Left ventricle myocardium superior (tissue), 1 donor: Measurements from ENCODE around the gene MAB21L2. TPM values are rescaled to one million over a fixed set of nuclear protein-coding genes. Genes with fewer than 3 reads are reported as not detected.
A peak's percentile ranks its signal among the peaks of the same experiment; 100 is the strongest.

Source experiments
- ATAC-seq: fragments of 200-7000 bp; cut with Tn5 transposase; one replicate; pipeline ENCODE4 v1.9.1; 2020; ENCODE audit warnings: mild to moderate bottlenecking, moderate library complexity
- DNase-seq: peaks from one replicate; pipeline ENCODE4 v3.0.0-alpha.2; 2020
- intact Hi-C: fragments of 100-400 bp; cut with micrococcal nuclease; formaldehyde crosslinking; loops from one replicate; pipeline ENCODE4 v1.11.0; 2022
- total RNA-seq: library from RNA; stranded (reverse); fragmentation: NEBNext Ultra II Directional; extraction: Animal tissue kit (Norgen Biotek cat#: 25700); gene quantifications from one replicate; pipeline ENCODE4 v1.2.1, GENCODE V29; 2021
- donor health status: DM: no; HTN: yes; CAD: no; lungs with severe emphysema.

MAB21L2 gene
- total RNA-seq, 1 donor from 2014 or later: 0.17 TPM

DNA sequence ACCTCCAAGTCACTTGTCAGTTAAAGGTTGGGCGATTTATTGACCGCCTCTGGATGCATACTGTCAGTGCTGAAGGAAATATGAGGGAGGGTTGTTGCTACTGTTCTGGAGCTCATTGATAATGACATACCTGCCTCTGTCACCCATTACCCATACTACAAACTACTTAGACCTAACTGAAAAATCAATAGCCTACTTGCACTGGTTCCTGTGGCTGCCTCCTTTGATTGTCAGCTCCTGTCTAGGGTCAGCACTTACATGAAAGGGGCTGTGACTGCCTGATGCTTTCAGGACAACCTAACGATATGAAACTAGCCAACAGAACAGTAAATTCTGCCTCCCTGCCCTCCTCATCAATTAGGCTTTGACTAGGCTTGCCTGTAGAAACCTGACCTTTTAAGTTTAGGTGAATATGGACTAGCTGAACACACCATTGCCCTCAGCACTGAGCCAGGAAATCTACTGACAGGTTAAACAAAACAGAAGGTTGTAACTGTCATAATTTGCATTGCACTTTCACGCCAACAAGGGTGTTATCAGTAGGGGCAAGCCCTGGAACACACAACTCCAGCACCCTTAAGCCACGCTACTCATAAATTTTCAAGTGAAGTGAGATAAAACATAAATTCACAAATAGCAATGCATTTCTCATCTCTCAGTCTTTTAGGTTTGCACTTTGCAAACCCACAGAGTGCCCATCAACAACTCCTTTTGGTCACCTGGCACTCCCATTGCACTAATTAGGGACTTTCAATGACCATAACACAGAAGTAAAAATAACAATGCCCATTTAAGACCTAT lies 9.0 kb upstream of the MAB21L2 start:
- DNase-seq (no peak), ATAC-seq (peak; percentile 70)
- intact Hi-C loops: no loop called here

DNA sequence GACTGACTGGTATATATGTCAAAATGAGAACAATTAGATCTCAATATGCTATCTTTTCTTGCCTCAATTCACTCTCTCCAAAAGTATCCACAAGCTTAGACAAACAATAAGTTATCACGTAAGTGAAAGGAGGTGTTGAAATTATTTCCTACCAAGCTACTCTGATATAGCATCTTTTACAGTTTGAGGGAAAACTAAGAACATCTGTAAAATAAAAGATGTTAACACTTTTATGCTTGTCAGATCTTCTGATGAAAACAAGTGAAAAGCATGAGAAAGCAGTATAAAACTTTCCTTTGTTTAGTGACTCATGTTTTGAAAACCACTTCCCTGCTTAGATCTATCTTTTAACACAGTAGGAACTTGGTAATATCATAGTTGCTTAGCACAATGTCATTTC lies 8.4 kb upstream of the MAB21L2 start:
- DNase-seq (no peak), ATAC-seq (no peak)
- intact Hi-C loops: no loop called here

DNA sequence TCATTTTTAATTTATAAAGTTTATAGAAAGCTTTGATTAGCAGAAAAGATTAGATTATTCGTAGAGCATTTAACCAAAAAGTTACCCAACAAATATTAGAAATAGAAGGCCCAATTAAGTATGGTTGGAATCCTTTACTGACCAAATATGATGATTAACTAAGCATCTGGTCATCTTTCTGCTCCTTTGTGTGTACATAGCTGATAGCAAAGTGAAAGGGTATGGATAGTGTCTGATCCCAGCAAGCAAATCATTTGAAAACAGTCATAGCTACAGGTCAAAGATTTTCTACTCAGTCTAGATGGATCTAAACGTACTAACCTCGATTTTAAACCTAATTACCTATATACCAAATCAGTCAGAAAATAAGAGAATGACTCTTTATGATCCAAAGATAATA lies 7.3 kb upstream of the MAB21L2 start:
- ATAC-seq (no peak), DNase-seq (no peak)
- intact Hi-C loops: no loop called here

GRCh38 chr4:150577796-150578195 lies 4.2 kb upstream of the MAB21L2 start:
- no peak for DNase-seq
- intact Hi-C loops: no loop called here
- no peak for ATAC-seq

- DNase-seq (no peak), ATAC-seq (no peak)
- intact Hi-C loops: no loop called here
These were observed 3.0 kb upstream of the MAB21L2 start for GRCh38 chr4:150578745-150579501.

DNA sequence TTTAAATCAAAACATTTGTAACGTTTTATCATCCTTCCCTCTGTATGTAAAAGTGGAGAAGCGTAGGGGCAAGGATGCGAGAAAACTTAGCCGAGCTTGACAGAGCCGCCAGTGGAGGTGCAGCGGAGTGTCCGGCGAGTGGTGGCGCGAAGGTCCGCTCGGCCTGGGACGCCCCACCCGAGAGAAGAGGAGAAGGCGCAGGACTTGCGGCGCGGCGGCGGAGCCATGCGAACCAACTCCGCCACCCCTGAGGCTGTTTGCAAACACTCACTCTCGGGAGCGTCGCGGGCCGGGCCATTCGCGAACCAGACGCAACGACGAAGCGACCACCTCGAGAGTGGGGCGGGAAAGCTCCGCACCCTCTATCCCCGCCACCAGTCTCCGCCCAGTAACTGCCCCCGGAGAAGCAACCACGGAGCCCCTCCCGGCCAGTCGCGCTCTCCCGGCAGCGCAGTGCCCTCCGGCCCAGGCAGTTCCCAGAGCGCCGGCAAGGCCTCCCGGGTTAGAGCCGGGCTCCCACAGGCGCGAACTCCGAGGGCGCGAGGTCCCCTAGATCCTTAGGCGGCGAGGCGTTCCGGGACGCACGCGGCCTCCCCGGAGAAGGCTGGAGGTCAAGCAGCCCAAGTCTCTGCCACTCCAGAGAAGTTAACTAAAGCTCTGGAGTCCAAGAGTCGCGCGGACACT lies 2.3 kb upstream of the MAB21L2 start:
- ATAC-seq (peak; percentile 69), DNase-seq (peak; percentile 45)
- intact Hi-C loops: no loop called here

- intact Hi-C loops: no loop called here
- DNase-seq (no peak), ATAC-seq (no peak)
These were observed 1.6 kb upstream of the MAB21L2 start for GRCh38 chr4:150580306-150580705.

GRCh38 chr4:150581056-150581605 lies 820 bp upstream of the MAB21L2 start:
- DNase-seq (no peak), ATAC-seq (no peak)
- intact Hi-C loops: no loop called here

GRCh38 chr4:150581641-150582051 lies 305 bp upstream of the MAB21L2 start:
- peak; percentile 32 for ATAC-seq
- DNase-seq: no peak
- intact Hi-C loops: no loop called here

- intact Hi-C loops: no loop called here
These were observed 929 bp downstream of the MAB21L2 start for GRCh38 chr4:150582873-150583286.

GRCh38 chr4:150583287-150584110 lies 1.5 kb downstream of the MAB21L2 start:
- intact Hi-C loops: no loop called here
- peak; percentile 70 for DNase-seq
- ATAC-seq: peak; percentile 79

More at GRCh38 chr4:150582873-150583286, 929 bp downstream of the MAB21L2 start:
- ATAC-seq (peak; percentile 26), DNase-seq (peak; percentile 31)

DNA sequence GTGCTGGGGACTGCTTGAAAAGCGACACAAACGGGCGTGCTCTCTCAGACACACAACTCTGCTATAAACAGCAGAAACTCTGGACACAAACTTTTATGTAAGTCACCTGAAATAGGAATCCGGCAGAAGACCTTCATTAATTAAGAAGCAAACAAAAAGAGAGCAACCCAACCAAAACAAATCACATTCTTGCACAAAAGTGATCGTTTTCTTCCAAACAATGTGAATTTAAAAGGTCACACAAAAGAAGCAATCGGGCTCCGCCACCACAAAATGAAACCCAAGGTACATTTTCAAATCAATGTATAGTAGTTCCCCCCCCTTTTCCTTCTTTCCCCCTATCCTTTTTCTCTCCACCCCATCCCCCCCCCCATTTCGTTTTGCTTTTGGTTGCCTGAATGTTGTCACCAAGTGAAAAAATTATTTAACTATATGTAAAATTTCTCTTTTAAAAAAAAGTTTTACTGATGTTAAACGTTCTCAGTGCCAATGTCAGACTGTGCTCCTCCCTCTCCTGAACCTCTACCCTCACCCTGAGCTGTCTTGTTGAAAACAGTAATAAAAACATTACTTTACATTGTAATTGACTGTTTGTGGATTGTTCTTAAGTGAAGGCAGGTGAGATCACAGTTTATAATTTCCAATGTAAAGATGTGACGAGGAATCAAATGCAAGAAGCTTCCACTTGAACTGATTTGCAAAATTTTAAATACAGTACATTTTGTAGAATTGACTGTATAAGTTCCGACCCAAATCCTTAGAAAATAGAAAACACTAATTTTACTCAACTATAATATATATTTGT lies 2.4 kb downstream of the MAB21L2 start:
- no peak for ATAC-seq
- DNase-seq: no peak
- intact Hi-C loops: no loop called here

DNA sequence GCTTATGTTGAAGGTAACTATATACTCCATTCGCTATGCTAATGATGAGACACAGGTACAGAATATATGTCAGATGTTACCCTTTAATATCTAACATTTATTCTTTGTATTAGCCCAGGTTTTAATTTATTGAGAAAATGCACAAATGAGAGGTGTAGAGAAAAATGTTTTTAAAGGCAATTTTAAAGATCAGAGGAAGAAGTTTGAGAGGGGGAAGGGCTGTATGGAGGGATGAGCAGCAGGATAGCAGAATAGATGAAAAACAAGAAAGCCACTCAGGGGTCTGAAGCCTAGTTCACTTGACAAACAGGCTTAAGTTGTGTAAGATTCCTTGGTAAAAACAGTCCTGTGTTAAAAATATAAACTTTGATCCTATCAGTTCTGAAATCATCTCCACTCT lies 3.7 kb downstream of the MAB21L2 start:
- DNase-seq (no peak), ATAC-seq (no peak)
- intact Hi-C loops: no loop called here

GRCh38 chr4:150586162-150586810 lies 4.3 kb downstream of the MAB21L2 start:
- intact Hi-C loops: no loop called here
- no peak for ATAC-seq
- no peak for DNase-seq

- DNase-seq (no peak), ATAC-seq (no peak)
- intact Hi-C loops: no loop called here
These were observed 6.4 kb downstream of the MAB21L2 start for GRCh38 chr4:150588316-150588715.

GRCh38 chr4:150589157-150589556 lies 7.2 kb downstream of the MAB21L2 start:
- intact Hi-C loops: no loop called here
- ATAC-seq (no peak), DNase-seq (no peak)

- DNase-seq (no peak), ATAC-seq (no peak)
- intact Hi-C loops: no loop called here
These were observed 8.7 kb downstream of the MAB21L2 start for GRCh38 chr4:150590631-150591030.

GRCh38 chr4:150591406-150591805 lies 9.5 kb downstream of the MAB21L2 start:
- ATAC-seq (no peak), DNase-seq (no peak)
- intact Hi-C loops: no loop called here
